ENCODE measurements around the gene MAD1L1.

Gene MAD1L1

GRCh38 chr7:1924258-1924817 is 308.4 kb downstream of the MAD1L1 start:
- H3K9ac ChIP-seq (ENCODE audit: low read depth, low read length) = no peak overlapping the region
- H3K36me3 ChIP-seq (ENCODE audit: control insufficient read depth, insufficient read depth, low read length) = no peaks in the 10 kb centered on the region
- H3K4me3 ChIP-seq (ENCODE audit: low read depth, low read length) = no peak overlapping the region
- no peaks in the 10 kb centered on the region for H3K4me1 ChIP-seq (ENCODE audit: control insufficient read depth, insufficient read depth, low read length)
- H3K27me3 ChIP-seq (ENCODE audit: control insufficient read depth, insufficient read depth, low read length) = no peaks in the 10 kb centered on the region
- H3K9me3 ChIP-seq (ENCODE audit: control insufficient read depth, insufficient read depth, low read length) = no peaks in the 10 kb centered on the region
- H3K27ac ChIP-seq (ENCODE audit: low read depth, low read length) = no peak overlapping the region

GRCh38 chr7:1923409-1924257 is 309.1 kb downstream of the MAD1L1 start:
- no peaks in the 10 kb centered on the region for H3K4me1 ChIP-seq (ENCODE audit: control insufficient read depth, insufficient read depth, low read length)
- H3K27ac ChIP-seq (ENCODE audit: low read depth, low read length) = no peak overlapping the region
- no peak overlapping the region for H3K4me3 ChIP-seq (ENCODE audit: low read depth, low read length)
- H3K9ac ChIP-seq (ENCODE audit: low read depth, low read length) = no peak overlapping the region; the same call in 1 of the 2 replicates
- no peaks in the 10 kb centered on the region for H3K36me3 ChIP-seq (ENCODE audit: control insufficient read depth, insufficient read depth, low read length)
- H3K27me3 ChIP-seq (ENCODE audit: control insufficient read depth, insufficient read depth, low read length) = no peaks in the 10 kb centered on the region
- no peaks in the 10 kb centered on the region for H3K9me3 ChIP-seq (ENCODE audit: control insufficient read depth, insufficient read depth, low read length)

GRCh38 chr7:1922870-1923236 is 309.9 kb downstream of the MAD1L1 start:
- no peaks in the 10 kb centered on the region for H3K27me3 ChIP-seq (ENCODE audit: control insufficient read depth, insufficient read depth, low read length)
- H3K27ac ChIP-seq (ENCODE audit: low read depth, low read length) = no peak overlapping the region
- H3K4me3 ChIP-seq (ENCODE audit: low read depth, low read length) = no peak overlapping the region
- H3K36me3 ChIP-seq (ENCODE audit: control insufficient read depth, insufficient read depth, low read length) = no peaks in the 10 kb centered on the region
- no peaks in the 10 kb centered on the region for H3K9me3 ChIP-seq (ENCODE audit: control insufficient read depth, insufficient read depth, low read length)
- H3K4me1 ChIP-seq (ENCODE audit: control insufficient read depth, insufficient read depth, low read length) = no peaks in the 10 kb centered on the region
- no peak overlapping the region for H3K9ac ChIP-seq (ENCODE audit: low read depth, low read length)

GRCh38 chr7:1922071-1922869 is 310.5 kb downstream of the MAD1L1 start:
- no peaks in the 10 kb centered on the region for H3K36me3 ChIP-seq (ENCODE audit: control insufficient read depth, insufficient read depth, low read length)
- H3K9ac ChIP-seq (ENCODE audit: low read depth, low read length) = no peak overlapping the region
- H3K9me3 ChIP-seq (ENCODE audit: control insufficient read depth, insufficient read depth, low read length) = no peaks in the 10 kb centered on the region
- no peaks in the 10 kb centered on the region for H3K4me1 ChIP-seq (ENCODE audit: control insufficient read depth, insufficient read depth, low read length)
- no peaks in the 10 kb centered on the region for H3K27me3 ChIP-seq (ENCODE audit: control insufficient read depth, insufficient read depth, low read length)
- H3K4me3 ChIP-seq (ENCODE audit: low read depth, low read length) = no peak overlapping the region
- no peak overlapping the region for H3K27ac ChIP-seq (ENCODE audit: low read depth, low read length)

DNA sequence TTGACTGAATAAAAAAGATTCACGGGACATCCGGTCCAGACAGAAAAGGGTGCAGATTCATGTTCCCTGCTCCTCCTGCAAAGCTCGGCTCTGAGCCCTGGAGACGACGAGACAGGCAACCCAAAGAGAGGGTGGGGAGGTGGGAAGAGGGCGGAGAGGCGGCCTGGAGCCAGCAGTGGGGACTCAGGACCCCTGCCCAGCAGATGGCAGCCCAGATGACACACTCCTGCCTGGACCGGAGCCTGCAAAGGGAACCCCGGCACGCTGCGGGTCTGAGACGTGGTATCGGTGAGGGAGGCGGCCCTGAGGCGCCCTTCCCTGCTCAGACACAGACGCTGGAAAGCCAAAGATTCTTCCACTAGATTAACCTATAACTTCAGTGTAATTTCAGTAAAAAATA is 311.9 kb downstream of the MAD1L1 start:
- Histone ChIP-seq H3K36me3 (ENCODE audit: control insufficient read depth, insufficient read depth, low read length) (no peaks in the 10 kb centered on the region), H3K9ac (ENCODE audit: low read depth, low read length) (no peak overlapping the region), H3K4me3 (ENCODE audit: low read depth, low read length) (no peak overlapping the region), H3K4me1 (ENCODE audit: control insufficient read depth, insufficient read depth, low read length) (no peaks in the 10 kb centered on the region), H3K27ac (ENCODE audit: low read depth, low read length) (no peak overlapping the region), H3K27me3 (ENCODE audit: control insufficient read depth, insufficient read depth, low read length) (no peaks in the 10 kb centered on the region), H3K9me3 (ENCODE audit: control insufficient read depth, insufficient read depth, low read length) (no peaks in the 10 kb centered on the region)

DNA sequence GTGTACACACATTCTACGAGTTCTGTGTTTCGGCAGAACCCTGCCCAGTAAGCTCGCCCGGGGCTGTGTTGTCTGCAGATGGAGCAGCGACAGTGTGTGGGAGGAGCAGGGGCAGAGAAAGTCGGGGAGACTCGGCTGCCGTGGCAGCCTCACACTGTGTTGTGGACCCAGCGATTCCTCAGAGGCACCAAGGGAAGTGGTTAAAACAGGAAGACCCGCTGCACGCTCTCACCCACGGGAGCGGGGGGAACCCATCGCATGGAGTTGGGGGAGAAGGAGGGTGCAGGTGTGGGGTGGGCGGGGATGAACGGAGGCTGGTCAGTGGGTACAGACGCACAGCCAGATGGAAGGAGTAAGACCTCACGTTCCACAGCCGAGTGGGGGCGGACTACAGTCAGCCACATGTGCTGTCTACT is 312.5 kb downstream of the MAD1L1 start:
- no peak overlapping the region for H3K4me3 ChIP-seq (ENCODE audit: low read depth, low read length)
- no peak overlapping the region for H3K9ac ChIP-seq (ENCODE audit: low read depth, low read length)
- no peaks in the 10 kb centered on the region for H3K9me3 ChIP-seq (ENCODE audit: control insufficient read depth, insufficient read depth, low read length)
- H3K27ac ChIP-seq (ENCODE audit: low read depth, low read length) = no peak overlapping the region
- H3K4me1 ChIP-seq (ENCODE audit: control insufficient read depth, insufficient read depth, low read length) = no peaks in the 10 kb centered on the region
- H3K36me3 ChIP-seq (ENCODE audit: control insufficient read depth, insufficient read depth, low read length) = no peaks in the 10 kb centered on the region
- H3K27me3 ChIP-seq (ENCODE audit: control insufficient read depth, insufficient read depth, low read length) = no peaks in the 10 kb centered on the region

DNA sequence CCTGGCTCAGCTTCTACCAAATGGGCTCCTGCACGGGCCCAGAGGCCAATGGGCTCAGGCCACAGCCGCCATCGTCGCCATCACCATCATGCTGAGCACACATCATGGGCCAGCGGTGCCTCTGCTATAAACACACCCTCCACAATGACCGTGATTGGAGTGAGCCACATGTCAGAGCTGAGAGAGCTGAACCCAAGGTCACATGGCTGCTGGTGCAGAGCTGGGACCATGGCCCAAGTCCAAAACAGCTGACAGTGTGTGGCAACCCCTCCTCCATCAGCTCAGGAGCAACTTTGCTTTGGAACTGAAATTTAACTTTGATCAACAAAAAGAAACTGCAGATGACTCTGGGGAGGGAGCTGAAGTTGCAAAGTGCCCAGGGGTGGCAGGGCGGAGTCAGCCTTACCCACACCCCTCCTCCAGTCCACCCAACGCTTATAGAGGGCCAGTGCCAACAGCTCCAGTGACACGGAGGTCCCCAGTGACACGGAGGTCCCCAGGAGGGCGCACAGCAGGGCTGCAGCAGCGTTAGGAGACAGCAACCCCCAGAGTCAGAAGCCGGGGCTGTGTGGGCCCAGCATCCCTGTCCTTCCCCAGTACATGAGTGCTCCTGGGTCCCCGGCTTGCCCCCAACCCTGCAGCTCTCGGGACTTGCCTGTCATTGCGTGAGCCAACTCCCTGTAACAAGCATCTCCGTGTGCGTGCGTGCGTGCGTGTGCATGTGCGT is 313.0 kb downstream of the MAD1L1 start:
- Histone ChIP-seq H3K27ac (ENCODE audit: low read depth, low read length) (no peak overlapping the region), H3K4me1 (ENCODE audit: control insufficient read depth, insufficient read depth, low read length) (no peaks in the 10 kb centered on the region), H3K4me3 (ENCODE audit: low read depth, low read length) (no peak overlapping the region), H3K9me3 (ENCODE audit: control insufficient read depth, insufficient read depth, low read length) (no peaks in the 10 kb centered on the region), H3K36me3 (ENCODE audit: control insufficient read depth, insufficient read depth, low read length) (no peaks in the 10 kb centered on the region), H3K27me3 (ENCODE audit: control insufficient read depth, insufficient read depth, low read length) (no peaks in the 10 kb centered on the region), H3K9ac (ENCODE audit: low read depth, low read length) (no peak overlapping the region)

GRCh38 chr7:1918881-1919525 is 313.7 kb downstream of the MAD1L1 start:
- Histone ChIP-seq H3K27me3 (ENCODE audit: control insufficient read depth, insufficient read depth, low read length) (no peaks in the 10 kb centered on the region), H3K9ac (ENCODE audit: low read depth, low read length) (no peak overlapping the region), H3K4me3 (ENCODE audit: low read depth, low read length) (no peak overlapping the region), H3K36me3 (ENCODE audit: control insufficient read depth, insufficient read depth, low read length) (no peaks in the 10 kb centered on the region), H3K4me1 (ENCODE audit: control insufficient read depth, insufficient read depth, low read length) (no peaks in the 10 kb centered on the region), H3K27ac (ENCODE audit: low read depth, low read length) (no peak overlapping the region), H3K9me3 (ENCODE audit: control insufficient read depth, insufficient read depth, low read length) (no peaks in the 10 kb centered on the region)

GRCh38 chr7:1918063-1918645 is 314.6 kb downstream of the MAD1L1 start:
- H3K27ac ChIP-seq (ENCODE audit: low read depth, low read length) = no peak overlapping the region

More at GRCh38 chr7:1918063-1918645, 314.6 kb downstream of the MAD1L1 start:
- H3K4me3 ChIP-seq (ENCODE audit: low read depth, low read length) = no peak overlapping the region
- H3K36me3 ChIP-seq (ENCODE audit: control insufficient read depth, insufficient read depth, low read length) = no peaks in the 10 kb centered on the region
- no peaks in the 10 kb centered on the region for H3K9me3 ChIP-seq (ENCODE audit: control insufficient read depth, insufficient read depth, low read length)
- no peaks in the 10 kb centered on the region for H3K4me1 ChIP-seq (ENCODE audit: control insufficient read depth, insufficient read depth, low read length)
- H3K27me3 ChIP-seq (ENCODE audit: control insufficient read depth, insufficient read depth, low read length) = no peaks in the 10 kb centered on the region
- no peak overlapping the region for H3K9ac ChIP-seq (ENCODE audit: low read depth, low read length)
